HEK293 (cell line): ENCODE results near the gene CORO2B.

Experiments
- CTCF ChIA-PET: fragments of 350-600 bp; formaldehyde crosslinking; extraction: SDS; loops from one replicate; lab custom pipeline; 2021; ENCODE audit warnings: antibody characterized with exemption; lab: Yijun Ruan, JAX
- POLR2A ChIA-PET: fragments of 300-600 bp; formaldehyde crosslinking; extraction: SDS; loops from one replicate; lab custom pipeline; 2020; ENCODE audit warnings: antibody characterized with exemption, inconsistent platforms; lab: Yijun Ruan, JAX
- H3K27ac ChIP-seq: fragments of 200-500 bp; sonication (Bioruptor generic); 2 replicates; pipeline ENCODE4 v1.5.1; 2014; ENCODE audit warnings: low read depth, low read length, control low read depth, inconsistent platforms; ENCODE audit errors: extremely low read depth
- H3K36me3 ChIP-seq, 2 experiments: fragments of 200-500 bp in 1 of 2; sonication (Bioruptor generic) in 1 of 2; 1 replicate in 1 of 2; 2 replicates in 1 of 2; pipeline ENCODE4 v1.5.1; 2014 to 2017; ENCODE audit warnings: inconsistent platforms in 2 of 2, low read length in 2 of 2; ENCODE audit not compliant: control insufficient read depth in 2 of 2, insufficient read depth in 1 of 2
- H3K4me1 ChIP-seq: fragments of 200-500 bp; sonication (Bioruptor generic); 2 replicates; pipeline ENCODE4 v1.5.1; 2014; ENCODE audit warnings: mild to moderate bottlenecking, low read length, inconsistent platforms; ENCODE audit not compliant: control insufficient read depth, insufficient read depth
- H3K4me3 ChIP-seq: 2 replicates; pipeline ENCODE4 v1.5.1; 2011; ENCODE audit warnings: low read depth, mild to moderate bottlenecking, control low read depth, low read length, moderate library complexity
- H3K9me3 ChIP-seq: fragments of 200-500 bp; sonication (Bioruptor generic); 2 replicates; pipeline ENCODE4 v1.5.1; 2014; ENCODE audit warnings: low read depth, low read length, inconsistent platforms; ENCODE audit not compliant: control insufficient read depth, insufficient read depth
- GLI2 ChIP-seq: fragments of 450-650 bp; formaldehyde crosslinking; IDR thresholded peaks from 2 replicates; pipeline ENCODE4; 2017; ENCODE audit warnings: missing biosample characterization, missing genetic modification characterization, low read depth, borderline replicate concordance
- KLF10 ChIP-seq: fragments of 450-650 bp; IDR thresholded peaks from 2 replicates; pipeline ENCODE4 v1.5.1; 2018; ENCODE audit warnings: missing biosample characterization, mild to moderate bottlenecking, missing genetic modification characterization
- KLF8 ChIP-seq: fragments of 450-650 bp; formaldehyde crosslinking; IDR thresholded peaks from 2 replicates; pipeline ENCODE4 v1.5.1; 2016; ENCODE audit warnings: missing biosample characterization, missing genetic modification characterization
- MYNN ChIP-seq: fragments of 450-650 bp; formaldehyde crosslinking; IDR thresholded peaks from 2 replicates; pipeline ENCODE4 v1.5.1; 2016; ENCODE audit warnings: missing biosample characterization, missing genetic modification characterization, borderline replicate concordance
- PRDM6 ChIP-seq: fragments of 450-650 bp; formaldehyde crosslinking; IDR thresholded peaks from 2 replicates; pipeline ENCODE4 v1.5.1; 2017; ENCODE audit warnings: missing biosample characterization, missing genetic modification characterization
- RBAK ChIP-seq: fragments of 450-650 bp; formaldehyde crosslinking; IDR thresholded peaks from 2 replicates; pipeline ENCODE4 v1.5.1; 2016; ENCODE audit warnings: missing biosample characterization, missing genetic modification characterization
- SCRT2 ChIP-seq: fragments of 450-650 bp; formaldehyde crosslinking; IDR thresholded peaks from 2 replicates; pipeline ENCODE4 v1.5.1; 2016; ENCODE audit warnings: missing biosample characterization, missing genetic modification characterization
- SETDB1 ChIP-seq: IDR thresholded peaks from one replicate; pipeline ENCODE4 v1.6.1; 2017; ENCODE audit warnings: mild to moderate bottlenecking, low read length, moderate library complexity, mixed read lengths; ENCODE audit not compliant: insufficient read length
- ZBTB11 ChIP-seq: fragments of 450-650 bp; formaldehyde crosslinking; conservative IDR thresholded peaks from 2 replicates; pipeline ENCODE4 v1.5.1; 2016; ENCODE audit warnings: low read depth, missing biosample characterization, missing genetic modification characterization
- ZFP3 ChIP-seq: fragments of 450-650 bp; formaldehyde crosslinking; IDR thresholded peaks from 2 replicates; pipeline ENCODE4 v1.5.1; 2016; ENCODE audit warnings: low read depth, missing biosample characterization, missing genetic modification characterization
- ZNF140 ChIP-seq: fragments of 450-650 bp; formaldehyde crosslinking; IDR thresholded peaks from 2 replicates; pipeline ENCODE4 v1.5.1; 2016; ENCODE audit warnings: missing biosample characterization, missing genetic modification characterization
- ZNF146 ChIP-seq: fragments of 450-650 bp; formaldehyde crosslinking; IDR thresholded peaks from 2 replicates; pipeline ENCODE4 v1.5.1; 2016; ENCODE audit warnings: missing biosample characterization, missing genetic modification characterization
- ZNF174 ChIP-seq: fragments of 450-650 bp; formaldehyde crosslinking; IDR thresholded peaks from 2 replicates; pipeline ENCODE4 v1.5.0; 2017; ENCODE audit warnings: missing biosample characterization, mild to moderate bottlenecking, missing genetic modification characterization
- ZNF175 ChIP-seq: fragments of 450-650 bp; formaldehyde crosslinking; IDR thresholded peaks from 2 replicates; pipeline ENCODE4 v1.5.1; 2016; ENCODE audit warnings: missing biosample characterization, missing genetic modification characterization
- ZNF2 ChIP-seq: fragments of 450-650 bp; formaldehyde crosslinking; IDR thresholded peaks from 2 replicates; pipeline ENCODE4 v1.5.1; 2016; ENCODE audit warnings: missing biosample characterization, missing genetic modification characterization
- ZNF239 ChIP-seq: fragments of 450-650 bp; formaldehyde crosslinking; IDR thresholded peaks from 2 replicates; pipeline ENCODE4 v1.5.1; 2016; ENCODE audit warnings: missing biosample characterization, missing genetic modification characterization
- ZNF274 ChIP-seq, 2 experiments: fragments of 200-500 bp in 1 of 2; fragments of 450-650 bp in 1 of 2; sonication (Bioruptor generic) in 1 of 2; formaldehyde crosslinking in 1 of 2; IDR thresholded peaks; 2 replicates each; pipeline versions ENCODE4 v1.5.1 to v1.6.1; 2014 to 2016; ENCODE audit warnings: borderline replicate concordance in 1 of 2, inconsistent platforms in 1 of 2, low read length in 1 of 2, missing biosample characterization in 1 of 2, missing genetic modification characterization in 1 of 2
- ZNF560 ChIP-seq: fragments of 450-650 bp; formaldehyde crosslinking; IDR thresholded peaks from 2 replicates; pipeline ENCODE4 v1.5.1; 2017; ENCODE audit warnings: missing biosample characterization, missing genetic modification characterization, borderline replicate concordance
- ZNF621 ChIP-seq: fragments of 450-650 bp; formaldehyde crosslinking; IDR thresholded peaks from 2 replicates; pipeline ENCODE4 v1.5.1; 2017; ENCODE audit warnings: missing biosample characterization, missing genetic modification characterization
- ZNF768 ChIP-seq: fragments of 450-650 bp; formaldehyde crosslinking; IDR thresholded peaks from 2 replicates; pipeline ENCODE4 v1.5.1; 2018; ENCODE audit warnings: missing biosample characterization, mild to moderate bottlenecking, missing genetic modification characterization
- ZNF843 ChIP-seq: fragments of 450-650 bp; formaldehyde crosslinking; IDR thresholded peaks from 2 replicates; pipeline ENCODE4 v1.5.1; 2016; ENCODE audit warnings: missing biosample characterization, missing genetic modification characterization
- TF ChIP-seq, protein P1 (sequence below): sonication (generic); formaldehyde crosslinking; IDR thresholded peaks from 2 replicates; pipeline ENCODE4 v1.8.1; 2022; ENCODE audit warnings: mild to moderate bottlenecking, moderate library complexity, missing genetic modification reagents
- TF ChIP-seq, protein P2 (sequence below): fragments of 450-650 bp; formaldehyde crosslinking; IDR thresholded peaks from 2 replicates; pipeline ENCODE4 v1.5.1; 2016; ENCODE audit warnings: missing biosample characterization, missing genetic modification characterization

The CORO2B gene

DNA sequence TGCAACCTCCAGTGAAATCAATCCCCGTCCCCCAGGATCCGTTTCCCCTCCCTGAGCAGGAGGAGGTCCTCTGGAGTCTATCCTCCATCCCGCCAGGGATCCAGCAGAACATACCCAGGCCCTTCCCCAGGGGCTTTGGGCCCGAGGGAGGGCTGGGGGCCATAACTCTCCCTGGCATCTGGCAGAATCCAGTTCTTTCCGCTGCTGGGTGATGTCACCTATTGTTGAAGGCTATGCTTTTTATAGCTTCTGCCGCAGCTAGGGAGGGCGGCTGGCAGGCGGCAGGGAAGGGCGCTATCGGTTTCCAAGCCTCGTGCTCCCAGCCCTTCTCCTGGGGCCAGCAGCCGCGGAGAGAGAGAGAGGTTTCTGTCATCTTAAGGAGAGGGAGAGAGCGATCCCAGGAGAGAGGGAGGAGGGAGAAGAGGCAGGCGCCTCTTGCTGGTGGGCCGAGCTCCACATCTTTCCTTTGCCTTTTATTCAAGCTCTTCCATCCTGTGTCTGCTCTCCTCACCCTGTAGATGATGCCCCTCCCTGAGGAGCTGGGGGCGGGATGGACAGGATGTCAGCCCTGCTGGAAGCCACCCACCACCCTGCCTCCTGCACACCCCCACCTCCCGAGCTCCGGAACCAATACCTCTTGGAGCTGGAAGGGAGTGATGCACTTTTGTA lies 121.8 kb downstream of the CORO2B start (continued):
- TF ChIP-seq ZNF621 (tag by site-specific recombination) = no peak
- no peak for TF ChIP-seq SETDB1
- TF ChIP-seq SCRT2 = 0 out of 2 replicates have a peak, but pooled peaks have one; percentile 35
- no peak for TF ChIP-seq ZNF146 (tag by site-specific recombination)
- 0 out of 2 replicates have a peak, but pooled peaks have one; percentile 10 for TF ChIP-seq ZBTB11 (tag by site-specific recombination)
- no peak for TF ChIP-seq ZNF560 (tag by site-specific recombination)
- TF ChIP-seq ZNF174 = no peak
- no peak; the same call in 1 of the 2 replicates for TF ChIP-seq GLI2 (tag by site-specific recombination)
- TF ChIP-seq ZNF2 (tag by site-specific recombination) = 0 out of 2 replicates have a peak, but pooled peaks have one; percentile 46
- no peak for TF ChIP-seq ZNF175 (tag by site-specific recombination)
- no peak for TF ChIP-seq KLF10
- TF ChIP-seq ZNF239 = no peak
- TF ChIP-seq, protein P1, sequence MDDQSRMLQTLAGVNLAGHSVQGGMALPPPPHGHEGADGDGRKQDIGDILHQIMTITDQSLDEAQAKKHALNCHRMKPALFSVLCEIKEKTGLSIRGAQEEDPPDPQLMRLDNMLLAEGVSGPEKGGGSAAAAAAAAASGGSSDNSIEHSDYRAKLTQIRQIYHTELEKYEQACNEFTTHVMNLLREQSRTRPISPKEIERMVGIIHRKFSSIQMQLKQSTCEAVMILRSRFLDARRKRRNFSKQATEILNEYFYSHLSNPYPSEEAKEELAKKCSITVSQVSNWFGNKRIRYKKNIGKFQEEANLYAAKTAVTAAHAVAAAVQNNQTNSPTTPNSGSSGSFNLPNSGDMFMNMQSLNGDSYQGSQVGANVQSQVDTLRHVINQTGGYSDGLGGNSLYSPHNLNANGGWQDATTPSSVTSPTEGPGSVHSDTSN (CRISPR knock-in tag) = no peak
- TF ChIP-seq ZNF140 (tag by site-specific recombination) = no peak
- peak; percentile 68 for TF ChIP-seq ZNF843 (tag by site-specific recombination)

- TF ChIP-seq PRDM6 (no peak), ZFP3 (tag by site-specific recombination) (no peak), ZNF274 (IDR thresholded peaks at IDR 0.05; ENCODE audit: low read length) (no peak), ZNF274 (tag by site-specific recombination; IDR thresholded peaks at IDR 0.05; ENCODE audit: borderline replicate concordance) (no peak), KLF8 (tag by site-specific recombination) (no peak), MYNN (tag by site-specific recombination) (no peak), RBAK (tag by site-specific recombination) (no peak), ZNF768 (tag by site-specific recombination) (no peak)
- TF ChIP-seq, protein P2, sequence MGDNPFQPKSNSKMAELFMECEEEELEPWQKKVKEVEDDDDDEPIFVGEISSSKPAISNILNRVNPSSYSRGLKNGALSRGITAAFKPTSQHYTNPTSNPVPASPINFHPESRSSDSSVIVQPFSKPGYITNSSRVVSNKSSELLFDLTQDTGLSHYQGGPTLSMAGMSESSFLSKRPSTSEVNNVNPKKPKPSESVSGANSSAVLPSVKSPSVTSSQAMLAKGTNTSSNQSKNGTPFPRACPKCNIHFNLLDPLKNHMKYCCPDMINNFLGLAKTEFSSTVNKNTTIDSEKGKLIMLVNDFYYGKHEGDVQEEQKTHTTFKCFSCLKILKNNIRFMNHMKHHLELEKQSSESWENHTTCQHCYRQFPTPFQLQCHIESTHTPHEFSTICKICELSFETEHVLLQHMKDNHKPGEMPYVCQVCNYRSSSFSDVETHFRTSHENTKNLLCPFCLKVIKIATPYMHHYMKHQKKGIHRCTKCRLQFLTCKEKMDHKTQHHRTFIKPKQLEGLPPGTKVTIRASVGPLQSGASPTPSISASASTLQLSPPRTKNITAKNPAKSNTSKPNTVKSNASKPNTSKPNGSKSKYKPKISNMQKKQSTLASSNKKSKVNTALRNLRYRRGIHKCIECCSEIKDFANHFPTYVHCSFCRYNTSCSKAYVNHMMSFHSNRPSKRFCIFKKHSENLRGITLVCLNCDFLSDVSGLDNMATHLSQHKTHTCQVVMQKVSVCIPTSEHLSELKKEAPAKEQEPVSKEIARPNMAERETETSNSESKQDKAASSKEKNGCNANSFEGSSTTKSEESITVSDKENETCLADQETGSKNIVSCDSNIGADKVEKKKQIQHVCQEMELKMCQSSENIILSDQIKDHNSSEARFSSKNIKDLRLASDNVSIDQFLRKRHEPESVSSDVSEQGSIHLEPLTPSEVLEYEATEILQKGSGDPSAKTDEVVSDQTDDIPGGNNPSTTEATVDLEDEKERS (tag by site-specific recombination) = no peak
- CTCF ChIA-PET = interaction anchor here (1.0 to 1.3 kb wide), 2 partner anchors 28 kb away, joined by 3 read pairs; no protein-coding TSS in a partner anchor
- POLR2A ChIA-PET = interaction anchor here (0.7 kb wide), 1 partner anchor 32 kb away, joined by 7 read pairs; no protein-coding TSS in a partner anchor
- H3K36me3 ChIP-seq = no peaks in the 10 kb centered on the region
- no peak overlapping the region for H3K27ac ChIP-seq
- peaks cover 6% of the 10 kb centered on the region for H3K4me1 ChIP-seq
- H3K9me3 ChIP-seq = no peaks in the 10 kb centered on the region
- no peak overlapping the region for H3K4me3 ChIP-seq
Observed at GRCh38 chr15:68701886-68702285, 123.1 kb downstream of the CORO2B start.
